GM12878 (cell line): Measurements from ENCODE around the gene GTPBP3. TPM values are rescaled to one million over a fixed set of nuclear protein-coding genes. Genes with fewer than 3 reads are reported as not detected.

Experiments
- ATF7 ChIP-seq: fragments of 450-650 bp; IDR thresholded peaks from 2 replicates; pipeline ENCODE4 v1.6.1; 2016; ENCODE audit warnings: low read depth, mild to moderate bottlenecking
- BACH1 ChIP-seq: fragments of 450-650 bp; IDR thresholded peaks from 2 replicates; pipeline ENCODE4 v1.6.1; 2017; ENCODE audit warnings: mild to moderate bottlenecking, borderline replicate concordance
- BCL11A ChIP-seq: IDR thresholded peaks from 2 replicates; pipeline ENCODE4 v1.6.1; 2011; ENCODE audit warnings: low read depth, low read length
- BMI1 ChIP-seq: fragments of 450-650 bp; IDR thresholded peaks from 2 replicates; pipeline ENCODE4 v1.6.1; 2016; ENCODE audit warnings: mild to moderate bottlenecking, moderate library complexity, borderline replicate concordance
- CBX5 ChIP-seq: sonication (generic); IDR thresholded peaks from 2 replicates; pipeline ENCODE4 v1.6.1; 2016; ENCODE audit warnings: low read depth, moderate library complexity, mild to moderate bottlenecking, inconsistent platforms
- CREB1 ChIP-seq: IDR thresholded peaks from 2 replicates; pipeline ENCODE4 v1.6.1; 2012; ENCODE audit warnings: low read depth, mild to moderate bottlenecking, inconsistent platforms
- EGR1 ChIP-seq, 2 experiments: IDR thresholded peaks; 1 replicate in 1 of 2; 2 replicates in 1 of 2; pipeline ENCODE4 v1.6.1; 2011 to 2012; ENCODE audit warnings: low read depth in 2 of 2, low read length in 2 of 2, borderline replicate concordance in 1 of 2, mild to moderate bottlenecking in 1 of 2, moderate library complexity in 1 of 2
- GABPA ChIP-seq: IDR thresholded peaks from 2 replicates; pipeline ENCODE4 v1.6.1; 2014; ENCODE audit warnings: antibody characterized with exemption, low read depth, mild to moderate bottlenecking, inconsistent platforms
- HCFC1 ChIP-seq: fragments of 150-350 bp; IDR thresholded peaks from 2 replicates; pipeline ENCODE4 v1.6.1; 2014; ENCODE audit warnings: low read length
- HDAC2 ChIP-seq: fragments of 200-600 bp; sonication (generic); IDR thresholded peaks from 2 replicates; pipeline ENCODE4 v1.6.1; 2017
- HDGF ChIP-seq: fragments of 450-650 bp; IDR thresholded peaks from 2 replicates; pipeline ENCODE4 v1.6.1; 2016; ENCODE audit warnings: antibody characterized with exemption
- IRF3 ChIP-seq: fragments of 450-650 bp; IDR thresholded peaks from 2 replicates; pipeline ENCODE4 v1.6.1; 2014; ENCODE audit warnings: mild to moderate bottlenecking
- LARP7 ChIP-seq: fragments of 450-650 bp; IDR thresholded peaks from 2 replicates; pipeline ENCODE4 v1.6.1; 2017; ENCODE audit warnings: mild to moderate bottlenecking
- MEF2B ChIP-seq: fragments of 450-650 bp; IDR thresholded peaks from 2 replicates; pipeline ENCODE4 v1.6.1; 2018; ENCODE audit warnings: mild to moderate bottlenecking, moderate library complexity; ENCODE audit not compliant: partially characterized antibody, poor library complexity, severe bottlenecking
- MTA3 ChIP-seq: IDR thresholded peaks from 2 replicates; pipeline ENCODE4 v1.6.1; 2012; ENCODE audit warnings: low read length, inconsistent platforms, borderline replicate concordance
- NBN ChIP-seq: fragments of 450-650 bp; IDR thresholded peaks from 2 replicates; pipeline ENCODE4 v1.6.1; 2016
- NFIC ChIP-seq: IDR thresholded peaks from 2 replicates; pipeline ENCODE4 v1.6.1; 2012; ENCODE audit warnings: low read depth, mild to moderate bottlenecking, inconsistent platforms, low read length, moderate library complexity
- PAX8 ChIP-seq: fragments of 450-650 bp; IDR thresholded peaks from 2 replicates; pipeline ENCODE4 v1.6.1; 2017; ENCODE audit warnings: mild to moderate bottlenecking, moderate library complexity
- PKNOX1 ChIP-seq: fragments of 450-650 bp; IDR thresholded peaks from 2 replicates; pipeline ENCODE4 v1.6.1; 2016; ENCODE audit warnings: mild to moderate bottlenecking
- RAD51 ChIP-seq: fragments of 450-650 bp; IDR thresholded peaks from 2 replicates; pipeline ENCODE4 v1.6.1; 2016; ENCODE audit warnings: moderate library complexity, mild to moderate bottlenecking, inconsistent platforms
- RBBP5 ChIP-seq: fragments of 200-600 bp; sonication (generic); conservative IDR thresholded peaks from 2 replicates; pipeline ENCODE4 v1.6.1; 2016
- RELB ChIP-seq: fragments of 450-650 bp; IDR thresholded peaks from 2 replicates; pipeline ENCODE4 v1.6.1; 2017; ENCODE audit warnings: low read depth, mild to moderate bottlenecking, moderate library complexity
- SMAD1 ChIP-seq: fragments of 450-650 bp; IDR thresholded peaks from 2 replicates; pipeline ENCODE4 v1.6.1; 2018; ENCODE audit warnings: mild to moderate bottlenecking, low read depth; ENCODE audit not compliant: partially characterized antibody
- SMARCA5 ChIP-seq: fragments of 450-650 bp; IDR thresholded peaks from 2 replicates; pipeline ENCODE4 v1.6.1; 2017; ENCODE audit warnings: mild to moderate bottlenecking
- STAT3 ChIP-seq: IDR thresholded peaks from 2 replicates; pipeline ENCODE4 v1.6.1; 2011; ENCODE audit warnings: low read depth, low read length, improper control_type of control experiment
- YBX1 ChIP-seq: fragments of 450-650 bp; IDR thresholded peaks from 2 replicates; pipeline ENCODE4 v1.6.1; 2016; ENCODE audit warnings: antibody characterized with exemption
- polyA plus RNA-seq, 11 experiments: library from polyadenylated mRNA; depleted of rRNA in 4 of 11; unstranded in 6 of 11; stranded (reverse) in 5 of 11; fragments of >200 nt; fragmentation: Nextera tagmentation in 4 of 11; fragmentation: Illumina TruSeq in 1 of 11; extraction: Ambion mirVana in 4 of 11; extraction: Trizol in 1 of 11; gene quantifications; 1 replicate in 1 of 11; 2 replicates in 10 of 11; pipeline versions ENCODE4 v1.2.1 to v1.2.3, GENCODE V29; 2011 to 2016; ENCODE audit warnings: inconsistent platforms in 2 of 11, missing spikeins in 2 of 11, low read depth in 1 of 11
- total RNA-seq, 4 experiments: library from RNA; depleted of rRNA in 3 of 4; stranded (reverse); fragments of >200 nt in 3 of 4; fragmentation: Illumina TruSeq in 1 of 4; extraction: Trizol in 1 of 4; gene quantifications; 2 replicates each; pipeline versions ENCODE4 v1.2.1 to v1.2.3, GENCODE V29; 2013 to 2021
- TF ChIP-seq, protein P1 (sequence below): fragments of 450-650 bp; IDR thresholded peaks from 2 replicates; pipeline ENCODE4 v1.6.1; 2016; ENCODE audit warnings: mild to moderate bottlenecking
- TF ChIP-seq, protein P2 (sequence below): IDR thresholded peaks from 2 replicates; pipeline ENCODE4 v1.6.1; 2012; ENCODE audit warnings: low read depth, low read length, improper control_type of control experiment

The GTPBP3 gene
- total and polyA plus RNA-seq, 10 of the 15 experiments (the other 5 are each of a cell fraction or from before 2014, with no cell fraction given) = 2.9 to 46.8 (median 15.4) TPM

DNA sequence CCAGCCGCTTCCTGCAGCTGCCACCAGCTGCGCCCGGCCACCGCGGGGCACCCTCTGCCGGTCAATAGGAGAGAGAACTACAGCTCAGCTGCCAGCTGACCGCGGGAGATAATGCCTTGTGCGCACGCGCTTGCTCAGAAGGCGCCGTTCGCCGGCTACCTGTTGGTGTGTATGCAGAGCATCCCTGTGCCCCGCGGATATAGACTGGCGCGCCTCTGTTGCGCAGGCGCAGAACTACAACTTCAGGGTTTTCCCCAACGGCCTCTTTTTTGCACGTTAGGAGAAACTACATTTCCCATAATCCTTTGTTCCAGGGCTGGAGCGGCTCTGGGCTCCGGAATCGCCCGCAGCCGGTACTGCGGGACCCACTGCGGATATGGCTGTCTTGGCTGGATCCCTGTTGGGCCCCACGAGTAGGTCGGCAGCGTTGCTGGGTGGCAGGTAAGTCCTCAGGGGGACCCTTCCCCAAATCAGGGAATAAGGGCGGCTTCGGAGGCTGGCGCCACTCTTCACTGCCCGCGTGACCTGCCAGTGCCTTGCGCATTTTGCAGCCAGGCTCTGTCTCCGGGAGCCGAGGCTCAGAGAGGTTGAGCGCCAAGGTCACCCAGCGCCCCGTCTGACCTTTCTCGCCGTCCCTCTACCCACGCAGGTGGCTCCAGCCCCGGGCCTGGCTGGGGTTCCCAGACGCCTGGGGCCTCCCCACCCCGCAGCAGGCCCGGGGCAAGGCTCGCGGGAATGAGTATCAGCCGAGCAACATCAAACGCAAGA, 31.7 kb upstream of the GTPBP3 start, which contains the start of gene MRPL34 (continued):
- peak; percentile 84 for TF ChIP-seq PKNOX1
- TF ChIP-seq STAT3 = no peak
- TF ChIP-seq MEF2B = no peak
- TF ChIP-seq BMI1 = no peak
- TF ChIP-seq BACH1 = peak; percentile 57; the same call in 1 of the 2 replicates
- TF ChIP-seq, protein P1, sequence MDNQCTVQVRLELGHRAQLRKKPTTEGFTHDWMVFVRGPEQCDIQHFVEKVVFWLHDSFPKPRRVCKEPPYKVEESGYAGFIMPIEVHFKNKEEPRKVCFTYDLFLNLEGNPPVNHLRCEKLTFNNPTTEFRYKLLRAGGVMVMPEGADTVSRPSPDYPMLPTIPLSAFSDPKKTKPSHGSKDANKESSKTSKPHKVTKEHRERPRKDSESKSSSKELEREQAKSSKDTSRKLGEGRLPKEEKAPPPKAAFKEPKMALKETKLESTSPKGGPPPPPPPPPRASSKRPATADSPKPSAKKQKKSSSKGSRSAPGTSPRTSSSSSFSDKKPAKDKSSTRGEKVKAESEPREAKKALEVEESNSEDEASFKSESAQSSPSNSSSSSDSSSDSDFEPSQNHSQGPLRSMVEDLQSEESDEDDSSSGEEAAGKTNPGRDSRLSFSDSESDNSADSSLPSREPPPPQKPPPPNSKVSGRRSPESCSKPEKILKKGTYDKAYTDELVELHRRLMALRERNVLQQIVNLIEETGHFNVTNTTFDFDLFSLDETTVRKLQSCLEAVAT = peak; percentile 75; the same call in 1 of the 2 replicates
- peak in 1 of 2 experiments; percentile 52; a peak in 1 of 3 replicates for TF ChIP-seq EGR1 (IDR thresholded peaks at IDR 0.05; ENCODE audit: borderline replicate concordance in 1 of 2, low read depth in 2 of 2, low read length in 2 of 2)
- TF ChIP-seq HDAC2 = no peak
- no peak for TF ChIP-seq SMAD1
- TF ChIP-seq LARP7 = no peak; the same call in none of the 2 replicates
- TF ChIP-seq CREB1 = no peak; the same call in none of the 2 replicates
- TF ChIP-seq HCFC1 = peak; percentile 80
- no peak for TF ChIP-seq PAX8
- no peak; the same call in 1 of the 2 replicates for TF ChIP-seq BCL11A
- TF ChIP-seq RBBP5 = no peak
- TF ChIP-seq NBN = 0 out of 2 replicates have a peak, but pooled peaks have one; percentile 71
- no peak for TF ChIP-seq CBX5
- TF ChIP-seq ATF7 = no peak
- TF ChIP-seq RAD51 = peak; percentile 78
- peak; percentile 37; the same call in 1 of the 2 replicates for TF ChIP-seq RELB
- TF ChIP-seq IRF3 = no peak
- TF ChIP-seq YBX1 = no peak
- no peak for TF ChIP-seq NFIC
- no peak for TF ChIP-seq MTA3
- TF ChIP-seq, protein P2, sequence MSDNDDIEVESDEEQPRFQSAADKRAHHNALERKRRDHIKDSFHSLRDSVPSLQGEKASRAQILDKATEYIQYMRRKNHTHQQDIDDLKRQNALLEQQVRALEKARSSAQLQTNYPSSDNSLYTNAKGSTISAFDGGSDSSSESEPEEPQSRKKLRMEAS = no peak; the same call in 1 of the 2 replicates
- peak; percentile 90 for TF ChIP-seq SMARCA5
- TF ChIP-seq HDGF = peak; percentile 27; the same call in 1 of the 2 replicates
- TF ChIP-seq GABPA = no peak
